Ovary (tissue), 9 donors: Measurements from ENCODE around the gene SOX2. TPM values are rescaled to one million over a fixed set of nuclear protein-coding genes. Genes with fewer than 3 reads are reported as not detected.

ENCODE experiments used
- DNase-seq, 5 donors: peaks; one replicate each; pipeline ENCODE4 v3.0.0-alpha.2; 2019 to 2020
- H3K27ac ChIP-seq, 2 donors: fragments of 200-600 bp; one replicate each; pipeline versions ENCODE4 v1.5.1 to v1.8.0; 2019 to 2022
- H3K27me3 ChIP-seq: fragments of 200-600 bp; one replicate; pipeline ENCODE4 v1.8.0; 2022
- H3K36me3 ChIP-seq: fragments of 200-600 bp; sonication (generic); one replicate; pipeline ENCODE4 v1.5.1; 2019
- H3K4me1 ChIP-seq: one replicate; pipeline ENCODE4 v1.8.1; 2013; ENCODE audit warnings: mild to moderate bottlenecking, moderate library complexity; ENCODE audit not compliant: insufficient read depth
- H3K4me3 ChIP-seq: fragments of 200-600 bp; sonication (generic); one replicate; pipeline ENCODE4 v1.5.1; 2017
- H3K9me3 ChIP-seq, 2 donors: fragments of 200-600 bp in 1 of 2; sonication (generic) in 1 of 2; one replicate each; pipeline versions ENCODE4 v1.5.1 to v1.8.1; 2013 to 2019; ENCODE audit warnings: mild to moderate bottlenecking in 1 of 2, moderate library complexity in 1 of 2
- EP300 ChIP-seq: sonication (generic); formaldehyde crosslinking; IDR thresholded peaks from one replicate; pipeline ENCODE4 v1.6.1; 2017; ENCODE audit warnings: antibody characterized with exemption
- POLR2A ChIP-seq: fragments of 450-650 bp; IDR thresholded peaks from one replicate; pipeline ENCODE4 v1.6.1; 2017; ENCODE audit warnings: antibody characterized with exemption, mild to moderate bottlenecking, moderate library complexity
- WGBS, 3 donors: extraction: QIAGEN DNeasy Blood & Tissue Kit in 1 of 3; methylation state at CpG; one replicate each; pipeline versions ENCODE4 v1.1.5 to v1.1.7; 2013 to 2017; 5-methylcytosine and 5-hydroxymethylcytosine counted together
- intact Hi-C, 4 donors: fragments of 100-400 bp; cut with DNase I; formaldehyde crosslinking; loops; one replicate each; pipeline versions ENCODE4 v1.11.0 to v1.15.1; 2022 to 2023
- polyA plus RNA-seq, 2 donors: library from polyadenylated mRNA; stranded (reverse); fragments of 200-250 nt in 1 of 2; fragments of 350-450 nt in 1 of 2; fragmentation: Illumina TruSeq in 1 of 2; extraction: RNeasy Lipid Tissue Mini Kit (QIAGEN cat#74804) in 1 of 2; gene quantifications; one replicate each; pipeline ENCODE4 v1.2.3, GENCODE V29; 2013 to 2014
- total RNA-seq, 7 donors: library from RNA; depleted of rRNA in 2 of 7; stranded (reverse); fragments of >200 nt in 2 of 7; fragmentation: NEBNext Ultra II Directional in 3 of 7; extraction: Animal tissue kit (Norgen Biotek cat#: 25700) in 3 of 7; gene quantifications; one replicate each; pipeline versions ENCODE4 v1.1.0 to v1.2.4, GENCODE V29; 2016 to 2023
- TF ChIP-seq, protein P1 (sequence below), 3 donors: fragments of 450-650 bp in 2 of 3; fragments of 200-600 bp in 1 of 3; IDR thresholded peaks; one replicate each; pipeline versions ENCODE4 v1.5.1 to v1.8.0; 2016 to 2022; ENCODE audit warnings: antibody characterized with exemption in 3 of 3, mild to moderate bottlenecking in 1 of 3
- donor health status: DM: no; HTN: no; CAD: no; lungs with moderate emphysema.
- donor health status: DM: no; HTN: no; CAD: no.
- donor health status: Bipolar disorder and iron deficiency.
- donor health status: DM: yes; HTN: yes; CAD: no.
- donor health status: DM: no; HTN: no; CAD: no.
- donor health status: DM: yes; HTN: yes; CAD: no.

Gene SOX2
- total and polyA plus RNA-seq, 9 donors, result 0.23 to 0.69 (median 0.36) TPM; not detected in 2

DNA sequence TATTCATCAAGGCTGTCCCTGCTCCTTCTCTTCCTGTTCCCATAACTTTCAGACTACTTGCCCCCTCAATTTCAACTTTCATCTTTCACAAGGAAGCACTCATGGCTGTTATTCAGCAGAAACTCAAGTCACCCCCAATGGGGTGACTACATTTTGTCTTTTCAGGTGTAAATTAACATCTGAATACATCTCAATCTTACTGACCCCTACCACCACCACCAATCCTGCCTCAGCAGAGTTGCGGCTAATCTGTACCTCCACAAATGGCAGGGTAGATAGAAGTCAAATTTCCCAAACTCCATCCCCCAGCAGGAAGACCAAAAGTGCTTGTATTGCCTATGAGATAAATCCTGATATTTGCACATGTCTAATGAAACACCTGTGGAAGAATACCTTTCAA, 19.2 kb downstream of the SOX2 start:
- intact Hi-C loops, result no loop called here
- H3K4me3 ChIP-seq, result no peak overlapping the region
- no peak overlapping the region for H3K27ac ChIP-seq
- no peak for TF ChIP-seq EP300
- TF ChIP-seq, protein P1, sequence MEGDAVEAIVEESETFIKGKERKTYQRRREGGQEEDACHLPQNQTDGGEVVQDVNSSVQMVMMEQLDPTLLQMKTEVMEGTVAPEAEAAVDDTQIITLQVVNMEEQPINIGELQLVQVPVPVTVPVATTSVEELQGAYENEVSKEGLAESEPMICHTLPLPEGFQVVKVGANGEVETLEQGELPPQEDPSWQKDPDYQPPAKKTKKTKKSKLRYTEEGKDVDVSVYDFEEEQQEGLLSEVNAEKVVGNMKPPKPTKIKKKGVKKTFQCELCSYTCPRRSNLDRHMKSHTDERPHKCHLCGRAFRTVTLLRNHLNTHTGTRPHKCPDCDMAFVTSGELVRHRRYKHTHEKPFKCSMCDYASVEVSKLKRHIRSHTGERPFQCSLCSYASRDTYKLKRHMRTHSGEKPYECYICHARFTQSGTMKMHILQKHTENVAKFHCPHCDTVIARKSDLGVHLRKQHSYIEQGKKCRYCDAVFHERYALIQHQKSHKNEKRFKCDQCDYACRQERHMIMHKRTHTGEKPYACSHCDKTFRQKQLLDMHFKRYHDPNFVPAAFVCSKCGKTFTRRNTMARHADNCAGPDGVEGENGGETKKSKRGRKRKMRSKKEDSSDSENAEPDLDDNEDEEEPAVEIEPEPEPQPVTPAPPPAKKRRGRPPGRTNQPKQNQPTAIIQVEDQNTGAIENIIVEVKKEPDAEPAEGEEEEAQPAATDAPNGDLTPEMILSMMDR (IDR thresholded peaks at IDR 0.05), result no peak
- H3K9me3 ChIP-seq, result no peaks in the 10 kb centered on the region
- H3K4me1 ChIP-seq, result peaks cover 5% of the 10 kb centered on the region
- no peak for DNase-seq
- 72 to 81% (median 75%) methylated on average over 1 of the region's 1 CpG for WGBS, 3 donors
- H3K36me3 ChIP-seq, result no peaks in the 10 kb centered on the region
- no peaks in the 10 kb centered on the region for H3K27me3 ChIP-seq

DNA sequence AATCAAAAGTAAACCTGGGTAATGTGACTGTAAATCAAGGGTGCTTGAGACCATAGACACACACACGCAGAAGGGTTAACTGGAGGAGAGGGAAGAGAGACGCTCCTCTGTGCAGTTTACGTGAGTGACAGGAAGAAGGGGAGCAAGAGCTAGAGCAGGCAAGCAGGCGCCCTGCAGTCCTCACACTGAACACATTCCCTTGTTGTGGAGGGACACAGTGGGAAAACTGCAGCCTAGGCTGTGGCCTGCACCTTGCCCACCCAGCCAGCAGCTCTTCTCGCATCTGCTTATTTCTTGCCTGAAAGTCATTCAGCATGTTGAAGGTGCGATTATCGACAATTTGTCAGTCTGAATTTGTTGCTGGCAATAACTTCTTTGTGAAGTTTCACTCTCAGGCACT, 24.2 kb downstream of the SOX2 start:
- H3K36me3 ChIP-seq, result no peaks in the 10 kb centered on the region
- no peak overlapping the region for H3K4me3 ChIP-seq
- H3K4me1 ChIP-seq, result no peaks in the 10 kb centered on the region
- H3K9me3 ChIP-seq, result no peaks in the 10 kb centered on the region
- TF ChIP-seq, protein P1 (IDR thresholded peaks at IDR 0.05), result no peak
- TF ChIP-seq POLR2A, result no peak
- TF ChIP-seq EP300, result no peak
- 46 to 54% (median 53%) methylated on average over 7 of the region's 7 CpGs for WGBS, 3 donors
- no peak for DNase-seq
- no peaks in the 10 kb centered on the region for H3K27me3 ChIP-seq
- intact Hi-C loops, result no loop called here
- no peak overlapping the region for H3K27ac ChIP-seq

DNA sequence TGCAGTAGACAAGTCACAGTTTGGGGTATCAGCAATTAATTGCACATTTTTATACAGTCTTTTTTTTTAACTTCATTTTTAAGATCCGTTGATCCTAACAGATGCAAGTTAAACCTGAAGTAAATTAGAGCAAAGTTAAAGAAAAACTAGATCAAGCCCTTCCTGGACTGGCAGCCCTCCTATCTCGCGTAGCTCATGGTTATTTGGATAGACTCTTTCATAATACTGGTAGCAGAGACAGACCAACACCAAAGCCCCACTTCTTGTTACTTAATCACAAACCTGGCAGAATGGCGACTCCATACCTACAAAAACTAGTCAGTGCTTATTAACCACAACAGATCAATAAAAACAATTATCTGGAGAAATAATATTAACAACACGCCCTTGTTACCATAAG, 26.8 kb downstream of the SOX2 start:
- TF ChIP-seq, protein P1 (IDR thresholded peaks at IDR 0.05), result no peak
- TF ChIP-seq POLR2A (no peak), EP300 (no peak)
- H3K9me3 ChIP-seq, result no peaks in the 10 kb centered on the region
- no peaks in the 10 kb centered on the region for H3K27me3 ChIP-seq
- H3K36me3 ChIP-seq, result no peaks in the 10 kb centered on the region
- no peak overlapping the region for H3K27ac ChIP-seq
- 85 to 89% (median 86%) methylated on average over 5 of the region's 5 CpGs for WGBS, 3 donors
- H3K4me1 ChIP-seq, result no peaks in the 10 kb centered on the region
- DNase-seq, result no peak
- H3K4me3 ChIP-seq, result no peak overlapping the region
- intact Hi-C loops, result no loop called here

DNA sequence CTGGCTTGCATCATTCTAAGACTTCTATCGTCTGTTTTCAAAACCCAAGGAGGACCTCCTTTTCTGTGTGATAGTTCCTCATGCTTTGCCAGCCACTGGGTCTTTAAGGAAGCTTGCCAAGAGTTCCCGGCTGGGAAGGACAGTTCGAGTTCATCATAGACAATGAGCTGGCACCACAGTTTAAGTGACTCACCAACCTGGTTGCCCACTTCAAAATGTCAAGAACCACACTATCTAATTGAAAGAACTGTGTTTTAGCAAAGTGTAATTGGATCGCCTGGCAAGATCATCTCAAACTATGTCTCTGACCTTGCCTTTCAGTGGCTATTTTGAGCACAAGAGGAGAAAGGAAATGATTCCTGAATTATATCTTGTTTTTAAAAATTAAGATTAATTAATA, 27.9 kb downstream of the SOX2 start:
- Histone ChIP-seq H3K36me3 (no peaks in the 10 kb centered on the region), H3K4me3 (no peak overlapping the region), H3K27me3 (no peaks in the 10 kb centered on the region), H3K9me3 (no peaks in the 10 kb centered on the region), H3K27ac (no peak overlapping the region), H3K4me1 (no peaks in the 10 kb centered on the region)
- TF ChIP-seq, protein P1 (IDR thresholded peaks at IDR 0.05), result no peak
- TF ChIP-seq EP300 (no peak), POLR2A (no peak)
- DNase-seq, result no peak
- intact Hi-C loops, result no loop called here
- WGBS, 3 donors, result 57 to 75% (median 58%) methylated on average over 4 of the region's 4 CpGs

DNA sequence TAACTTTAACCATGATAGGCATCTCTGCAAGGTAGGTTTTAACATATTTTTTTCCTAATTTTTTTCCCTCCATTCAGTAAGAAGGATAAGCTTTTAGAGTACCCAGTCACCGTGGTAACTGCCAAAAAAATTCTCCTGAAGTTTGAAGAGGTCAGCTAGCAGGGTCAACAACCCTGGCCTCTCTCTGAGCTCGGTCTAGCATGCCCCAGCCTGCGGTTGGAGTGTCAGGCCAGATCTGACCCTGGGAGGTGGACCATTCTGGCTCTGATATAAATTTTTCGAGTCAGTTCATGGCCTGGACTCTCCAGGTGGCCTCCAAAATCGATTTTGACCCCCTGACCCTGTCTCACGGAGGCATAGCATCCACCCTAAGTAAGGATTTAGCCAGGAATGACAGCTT, 29.7 kb downstream of the SOX2 start:
- Histone ChIP-seq H3K36me3 (no peaks in the 10 kb centered on the region), H3K9me3 (no peaks in the 10 kb centered on the region), H3K4me1 (no peaks in the 10 kb centered on the region), H3K27me3 (no peaks in the 10 kb centered on the region), H3K4me3 (no peak overlapping the region), H3K27ac (no peak overlapping the region)
- DNase-seq, result no peak
- TF ChIP-seq POLR2A (no peak), EP300 (no peak)
- TF ChIP-seq, protein P1 (IDR thresholded peaks at IDR 0.05), result no peak
- 20 to 23% (median 23%) methylated on average over 6 of the region's 6 CpGs for WGBS, 3 donors
- intact Hi-C loops, result no loop called here
